Measurements from ENCODE around the gene MRPL28. TPM values are rescaled to one million over a fixed set of nuclear protein-coding genes. Genes with fewer than 3 reads are reported as not detected.
"Not testable (repeated sequence)": the region's sequence is repeated elsewhere in the genome, so short reads cannot be mapped to it uniquely, and the experiment has no call there.

Gene MRPL28
- total RNA-seq, 4 donors from 2014 or later: 57.9 to 68.2 (median 63.0) TPM

DNA sequence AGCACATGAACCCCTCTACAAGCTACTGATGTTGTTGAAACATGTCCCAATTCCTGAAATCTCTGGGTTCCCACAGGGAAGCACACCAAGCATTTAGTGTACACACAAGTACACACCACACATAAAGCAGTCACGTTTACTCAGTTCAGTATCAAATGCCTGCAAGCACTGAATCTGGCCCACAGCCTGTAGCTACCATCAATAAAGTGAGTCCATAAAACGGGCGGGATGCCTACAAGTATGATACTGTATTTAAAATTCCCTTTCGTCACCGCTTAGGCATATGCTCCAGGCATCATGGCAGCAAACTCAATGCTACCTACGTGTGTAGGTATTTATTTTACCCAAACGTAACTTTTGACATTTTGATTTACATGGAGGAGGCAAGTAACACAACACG is 20.1 kb downstream of the MRPL28 start:
- intact Hi-C loops (cut with DNase I): no loop called here
- no peak for TF ChIP-seq POLR2A (IDR thresholded peaks at IDR 0.05)
- TF ChIP-seq, protein P1, sequence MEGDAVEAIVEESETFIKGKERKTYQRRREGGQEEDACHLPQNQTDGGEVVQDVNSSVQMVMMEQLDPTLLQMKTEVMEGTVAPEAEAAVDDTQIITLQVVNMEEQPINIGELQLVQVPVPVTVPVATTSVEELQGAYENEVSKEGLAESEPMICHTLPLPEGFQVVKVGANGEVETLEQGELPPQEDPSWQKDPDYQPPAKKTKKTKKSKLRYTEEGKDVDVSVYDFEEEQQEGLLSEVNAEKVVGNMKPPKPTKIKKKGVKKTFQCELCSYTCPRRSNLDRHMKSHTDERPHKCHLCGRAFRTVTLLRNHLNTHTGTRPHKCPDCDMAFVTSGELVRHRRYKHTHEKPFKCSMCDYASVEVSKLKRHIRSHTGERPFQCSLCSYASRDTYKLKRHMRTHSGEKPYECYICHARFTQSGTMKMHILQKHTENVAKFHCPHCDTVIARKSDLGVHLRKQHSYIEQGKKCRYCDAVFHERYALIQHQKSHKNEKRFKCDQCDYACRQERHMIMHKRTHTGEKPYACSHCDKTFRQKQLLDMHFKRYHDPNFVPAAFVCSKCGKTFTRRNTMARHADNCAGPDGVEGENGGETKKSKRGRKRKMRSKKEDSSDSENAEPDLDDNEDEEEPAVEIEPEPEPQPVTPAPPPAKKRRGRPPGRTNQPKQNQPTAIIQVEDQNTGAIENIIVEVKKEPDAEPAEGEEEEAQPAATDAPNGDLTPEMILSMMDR (IDR thresholded peaks at IDR 0.05): no peak
- Histone ChIP-seq H3K4me3 (no peak overlapping the region), H3K4me1 (peaks cover 9 to 63% (median 22%) of the 10 kb centered on the region in 3 donors), H3K36me3 (peaks cover 0 to 17% (median 6%) of the 10 kb centered on the region in 3 donors), H3K27ac (no peak overlapping the region), H3K9me3 (no peaks in the 10 kb centered on the region), H3K27me3 (no peaks in the 10 kb centered on the region)
- no peak for DNase-seq
- WGBS, 2 donors: 80 to 84% methylated on average over 8 of the region's 8 CpGs

DNA sequence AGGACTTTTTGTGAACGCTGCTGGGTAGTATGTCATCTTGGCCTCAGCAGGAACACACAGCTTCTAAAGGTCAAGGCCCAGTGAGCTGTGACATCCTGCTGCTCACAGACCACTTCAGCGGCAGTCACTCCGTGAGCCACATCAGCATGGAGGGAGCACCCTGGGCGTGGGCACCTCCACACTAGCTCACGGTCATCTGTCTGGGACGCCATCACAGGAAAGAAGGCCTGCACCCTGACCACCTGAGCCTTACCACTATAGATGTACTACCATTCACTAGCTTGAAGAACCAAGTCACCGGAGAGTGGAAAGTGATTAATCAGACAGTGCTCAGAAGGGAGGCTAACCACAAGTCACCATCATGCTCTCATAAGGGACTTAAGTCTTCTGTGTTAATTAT is 21.1 kb downstream of the MRPL28 start:
- peaks cover 9 to 57% (median 19%) of the 10 kb centered on the region in 3 donors for H3K4me1 ChIP-seq
- WGBS, 2 donors: 72 to 92% methylated on average over 7 of the region's 7 CpGs
- no peak overlapping the region for H3K4me3 ChIP-seq
- DNase-seq: no peak
- no peaks in the 10 kb centered on the region for H3K27me3 ChIP-seq
- TF ChIP-seq, protein P1 (IDR thresholded peaks at IDR 0.05): no peak
- TF ChIP-seq POLR2A (IDR thresholded peaks at IDR 0.05): no peak
- peaks cover 0 to 27% (median 7%) of the 10 kb centered on the region in 3 donors for H3K36me3 ChIP-seq
- no peak overlapping the region for H3K27ac ChIP-seq
- intact Hi-C loops (cut with DNase I): no loop called here
- no peaks in the 10 kb centered on the region for H3K9me3 ChIP-seq

DNA sequence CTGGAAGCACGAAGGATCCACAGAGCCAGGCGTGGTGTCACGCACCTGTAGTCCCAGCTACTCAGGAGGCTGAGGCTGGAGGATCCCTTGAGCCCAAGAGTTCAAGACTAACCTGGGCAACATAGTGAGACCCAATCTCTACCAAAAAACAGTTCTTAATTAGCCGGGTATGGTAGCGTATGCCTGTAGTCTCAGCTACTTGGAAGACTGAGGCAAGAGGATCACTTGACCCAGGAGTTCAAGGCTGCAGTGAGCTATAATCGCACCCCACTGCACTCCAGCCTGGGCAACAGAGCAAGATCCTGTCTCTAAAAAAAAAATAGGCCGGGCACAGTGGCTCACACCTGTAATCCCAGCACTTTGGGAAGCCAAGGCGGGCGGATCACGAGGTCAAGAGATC is 21.8 kb downstream of the MRPL28 start:
- DNase-seq; intact Hi-C loops (cut with DNase I); H3K4me3 ChIP-seq; H3K27me3 ChIP-seq; H3K27ac ChIP-seq; H3K9me3 ChIP-seq: not testable (repeated sequence)
- Histone ChIP-seq H3K4me1 (peaks cover 4 to 57% (median 13%) of the 10 kb centered on the region in 3 donors), H3K36me3 (peaks cover 0 to 34% (median 7%) of the 10 kb centered on the region in 3 donors)
- 91 to 94% methylated on average over 8 to 9 of the region's 10 CpGs for WGBS, 2 donors

DNA sequence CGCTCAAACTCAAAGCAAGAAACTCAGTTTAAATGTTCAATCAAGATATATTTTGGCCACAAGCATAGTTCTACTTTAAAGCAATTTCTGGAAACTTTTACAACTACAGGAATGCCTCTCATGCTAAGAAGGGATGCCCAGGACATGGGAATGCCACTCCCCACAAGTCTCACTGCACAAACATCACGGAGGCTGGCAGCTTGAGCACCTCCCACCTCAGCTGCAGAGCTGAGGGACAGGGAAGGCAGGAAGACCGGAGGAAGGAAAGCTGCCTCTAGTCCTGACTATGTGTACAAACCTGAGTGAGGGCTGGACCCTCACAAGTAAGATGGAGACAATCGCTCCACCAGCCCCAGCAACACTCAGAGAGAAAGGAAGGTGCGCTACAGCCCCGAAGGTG is 23.1 kb downstream of the MRPL28 start:
- Histone ChIP-seq H3K36me3 (peaks cover 0 to 47% (median 7%) of the 10 kb centered on the region in 3 donors), H3K4me1 (peaks cover 0 to 56% (median 9%) of the 10 kb centered on the region in 3 donors), H3K27me3 (no peaks in the 10 kb centered on the region), H3K9me3 (no peaks in the 10 kb centered on the region), H3K27ac (no peak overlapping the region), H3K4me3 (no peak overlapping the region)
- TF ChIP-seq POLR2A (IDR thresholded peaks at IDR 0.05): no peak
- TF ChIP-seq, protein P1 (IDR thresholded peaks at IDR 0.05): no peak
- intact Hi-C loops (cut with DNase I): no loop called here
- DNase-seq: no peak
- 85 to 94% methylated on average over 6 of the region's 6 CpGs for WGBS, 2 donors

DNA sequence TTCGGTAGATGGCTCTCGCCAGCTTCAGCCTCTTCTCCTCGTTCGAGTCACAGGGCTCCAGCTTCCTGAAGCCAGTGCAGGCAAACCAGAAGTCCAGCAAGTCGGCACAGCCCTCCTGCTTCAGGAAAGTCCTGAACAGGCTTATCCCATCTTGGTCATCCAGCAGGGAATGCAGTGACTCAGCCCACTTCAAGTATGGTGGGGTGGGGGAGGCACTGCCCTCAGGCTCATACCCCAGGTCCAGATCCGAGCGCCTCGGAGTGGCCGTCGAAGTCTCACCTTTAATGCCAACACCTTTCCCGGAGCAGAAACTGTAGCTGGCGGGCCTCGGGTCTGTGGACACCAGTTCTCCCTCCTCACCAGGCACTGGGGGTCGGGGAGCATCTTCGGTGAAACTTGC is 23.8 kb downstream of the MRPL28 start:
- intact Hi-C loops (cut with DNase I): no loop called here
- no peak for DNase-seq
- no peak overlapping the region for H3K4me3 ChIP-seq
- WGBS, 2 donors: 61 to 79% methylated on average over 6 to 15 of the region's 15 CpGs
- peaks cover 0 to 53% (median 9%) of the 10 kb centered on the region in 3 donors for H3K4me1 ChIP-seq
- no peaks in the 10 kb centered on the region for H3K9me3 ChIP-seq
- no peak for TF ChIP-seq POLR2A (IDR thresholded peaks at IDR 0.05)
- TF ChIP-seq, protein P1 (IDR thresholded peaks at IDR 0.05): no peak
- no peak overlapping the region for H3K27ac ChIP-seq
- H3K36me3 ChIP-seq: peaks cover 0 to 51% (median 7%) of the 10 kb centered on the region in 3 donors
- no peaks in the 10 kb centered on the region for H3K27me3 ChIP-seq

DNA sequence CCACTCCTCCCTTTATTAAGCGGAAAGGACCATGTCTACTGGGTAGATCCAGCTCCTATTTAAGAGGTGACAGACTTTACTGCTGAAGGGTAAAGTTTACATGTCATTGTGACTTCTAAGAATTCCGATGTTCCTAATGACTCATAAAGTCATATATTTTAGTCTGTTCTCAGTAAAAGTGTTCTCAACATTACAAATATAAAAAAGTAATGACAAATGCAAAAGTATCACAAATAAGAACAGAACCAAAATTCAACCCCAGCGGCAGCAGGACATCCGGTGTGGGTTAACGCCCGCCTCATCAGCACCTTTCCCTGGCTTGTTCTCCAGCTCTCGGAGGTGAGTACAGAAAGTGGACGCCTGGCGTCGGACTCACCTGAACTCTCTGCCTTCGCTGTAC is 24.6 kb downstream of the MRPL28 start:
- Histone ChIP-seq H3K4me1 (peaks cover 0 to 46% (median 1%) of the 10 kb centered on the region in 3 donors), H3K9me3 (no peaks in the 10 kb centered on the region), H3K27ac (no peak overlapping the region), H3K36me3 (peaks cover 0 to 58% (median 7%) of the 10 kb centered on the region in 3 donors), H3K4me3 (no peak overlapping the region), H3K27me3 (no peaks in the 10 kb centered on the region)
- 77 to 87% methylated on average over 11 of the region's 11 CpGs for WGBS, 2 donors
- TF ChIP-seq, protein P1 (IDR thresholded peaks at IDR 0.05): no peak
- no peak for TF ChIP-seq POLR2A (IDR thresholded peaks at IDR 0.05)
- intact Hi-C loops (cut with DNase I): no loop called here
- DNase-seq: no peak
